Activated CD4-positive, alpha-beta T cell treated with anti-CD3 and anti-CD28 coated beads for 24 hours (primary cell): Measurements from ENCODE around the gene GLIS2.
"Not testable (repeated sequence)": the region's sequence is repeated elsewhere in the genome, so short reads cannot be mapped to it uniquely, and the experiment has no call there.

Experiments
- DNase-seq, 2 donors: peaks; one replicate each; pipeline ENCODE4 v3.0.0-alpha.2; 2020; ENCODE audit warnings: low read depth in 2 of 2

Gene GLIS2

DNA sequence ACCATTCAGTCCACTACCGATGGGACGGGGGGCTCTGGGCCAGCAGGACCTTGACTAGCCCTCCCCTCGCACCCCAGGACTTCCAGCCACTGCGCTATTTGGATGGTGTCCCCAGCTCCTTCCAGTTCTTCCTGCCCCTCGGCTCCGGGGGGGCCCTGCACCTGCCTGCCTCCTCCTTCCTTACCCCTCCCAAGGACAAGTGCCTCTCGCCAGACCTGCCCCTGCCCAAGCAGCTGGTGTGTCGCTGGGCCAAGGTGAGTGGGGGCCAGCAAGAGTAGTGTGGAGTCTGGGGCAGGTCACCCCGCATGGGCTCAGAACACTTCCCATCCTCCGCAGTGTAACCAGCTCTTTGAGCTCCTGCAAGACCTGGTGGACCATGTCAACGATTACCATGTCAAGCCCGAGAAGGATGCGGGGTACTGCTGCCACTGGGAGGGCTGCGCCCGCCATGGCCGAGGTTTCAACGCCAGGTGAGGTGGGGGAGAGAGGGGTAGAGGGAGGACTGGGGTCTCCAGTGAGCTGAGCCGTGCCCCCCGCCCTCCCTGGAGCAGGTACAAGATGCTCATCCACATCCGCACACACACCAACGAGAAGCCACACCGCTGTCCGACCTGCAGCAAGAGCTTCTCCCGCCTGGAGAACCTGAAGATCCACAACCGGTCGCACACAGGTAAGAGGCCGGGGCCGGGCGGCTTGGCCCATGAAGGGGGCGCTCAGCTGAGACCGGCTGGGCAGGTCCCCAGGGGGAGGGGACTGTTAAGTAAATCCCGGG is 19.0 kb downstream of the GLIS2 start:
- no peak for DNase-seq

DNA sequence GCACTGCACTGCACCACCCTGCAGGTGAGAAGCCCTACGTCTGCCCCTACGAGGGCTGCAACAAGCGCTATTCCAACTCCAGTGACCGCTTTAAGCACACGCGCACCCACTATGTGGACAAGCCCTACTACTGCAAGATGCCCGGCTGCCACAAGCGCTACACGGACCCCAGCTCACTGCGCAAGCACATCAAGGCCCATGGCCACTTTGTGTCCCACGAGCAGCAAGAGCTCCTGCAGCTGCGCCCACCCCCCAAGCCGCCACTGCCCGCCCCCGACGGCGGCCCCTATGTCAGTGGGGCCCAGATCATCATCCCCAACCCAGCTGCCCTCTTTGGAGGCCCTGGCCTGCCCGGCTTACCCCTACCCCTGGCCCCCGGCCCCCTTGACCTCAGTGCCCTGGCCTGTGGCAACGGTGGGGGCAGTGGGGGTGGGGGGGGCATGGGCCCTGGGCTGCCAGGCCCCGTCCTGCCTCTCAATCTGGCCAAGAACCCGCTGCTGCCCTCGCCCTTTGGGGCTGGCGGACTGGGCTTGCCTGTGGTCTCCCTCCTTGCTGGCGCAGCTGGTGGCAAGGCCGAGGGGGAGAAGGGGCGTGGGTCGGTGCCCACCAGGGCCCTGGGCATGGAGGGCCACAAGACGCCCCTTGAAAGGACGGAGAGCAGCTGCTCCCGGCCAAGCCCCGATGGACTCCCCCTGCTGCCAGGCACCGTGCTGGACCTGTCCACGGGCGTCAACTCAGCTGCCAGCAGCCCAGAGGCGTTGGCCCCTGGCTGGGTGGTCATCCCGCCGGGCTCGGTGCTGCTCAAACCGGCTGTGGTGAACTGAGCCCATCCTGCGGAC is 21.1 kb downstream of the GLIS2 start:
- no peak for DNase-seq

DNA sequence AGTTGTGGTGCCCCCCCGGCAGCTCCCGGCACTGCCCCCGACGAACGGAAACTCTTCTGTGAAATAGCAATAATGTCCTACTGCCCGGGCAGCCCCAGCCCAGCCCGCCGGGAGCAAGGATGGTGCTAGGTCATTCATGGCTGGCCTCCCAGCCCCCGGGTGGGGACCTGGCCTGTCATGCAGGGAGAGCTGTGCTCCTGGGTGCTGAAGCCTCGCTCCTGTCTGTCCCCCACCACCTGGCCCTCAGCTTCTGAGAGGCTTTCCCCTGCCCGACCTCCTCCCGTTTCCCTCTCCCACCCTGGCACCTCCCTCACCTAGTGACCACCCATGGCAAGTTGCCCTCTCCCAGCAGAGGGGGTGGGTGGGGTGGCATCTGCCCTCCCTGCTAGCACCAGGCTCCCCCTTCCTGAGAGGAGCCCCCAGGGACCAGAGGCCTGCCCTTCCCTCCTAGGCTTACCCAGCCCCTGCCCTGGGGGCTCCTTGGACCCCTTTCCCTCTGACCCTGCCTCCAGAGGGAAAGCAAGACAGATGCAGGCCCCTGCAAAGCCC is 21.7 kb downstream of the GLIS2 start:
- DNase-seq = no peak

DNA sequence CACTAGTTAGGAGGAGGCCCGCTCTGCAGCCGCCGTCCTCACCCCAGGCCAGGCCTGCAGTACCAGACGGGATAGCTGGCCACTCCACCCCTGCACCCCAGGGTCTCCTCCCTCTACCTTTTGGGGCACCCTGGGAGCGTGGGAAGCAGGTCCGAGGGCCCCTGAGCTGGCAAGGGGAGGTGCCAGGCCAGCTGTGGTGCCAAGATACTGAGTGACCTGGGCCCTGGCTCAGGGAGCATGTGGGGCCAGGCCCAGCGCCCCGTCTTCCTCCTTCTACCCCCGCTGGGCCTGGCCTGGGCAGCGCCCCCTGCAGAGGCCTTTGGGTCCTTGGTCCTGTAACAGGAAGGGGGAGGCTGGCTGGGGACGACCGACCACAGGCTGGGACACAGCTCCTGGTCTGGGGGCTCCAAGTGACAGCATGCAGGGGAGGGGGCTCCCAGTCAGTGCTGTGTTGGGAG is 22.3 kb downstream of the GLIS2 start:
- DNase-seq = no peak

DNA sequence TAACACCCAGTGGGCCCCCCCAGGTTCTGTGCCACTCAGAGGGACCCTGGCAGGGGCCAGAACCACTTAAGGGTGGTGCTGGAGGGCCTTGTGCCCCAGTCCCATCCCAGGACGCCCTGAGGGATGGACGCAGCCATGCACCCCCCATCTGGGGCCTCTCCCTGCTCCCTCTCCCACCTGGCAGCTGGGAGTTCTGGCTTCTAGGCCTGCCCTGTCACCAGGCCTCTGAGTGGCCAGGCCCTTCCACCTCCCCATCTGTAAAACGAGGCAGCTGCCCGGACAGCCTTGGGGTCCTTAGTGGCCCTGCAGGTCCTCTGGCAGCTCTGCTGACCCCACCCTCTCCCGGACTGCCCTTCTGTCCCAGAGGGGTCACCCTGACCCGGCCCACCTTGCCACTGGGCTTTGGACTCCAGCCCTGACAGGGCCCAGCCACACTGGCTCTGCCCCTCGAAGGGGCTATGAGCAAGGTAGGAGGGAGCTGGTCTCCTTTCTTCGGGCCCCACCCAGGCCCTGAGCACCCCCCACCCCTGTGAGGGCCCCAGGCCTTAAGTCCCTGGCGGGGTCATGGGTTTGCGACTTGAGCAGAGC is 22.9 kb downstream of the GLIS2 start:
- DNase-seq = no peak

DNA sequence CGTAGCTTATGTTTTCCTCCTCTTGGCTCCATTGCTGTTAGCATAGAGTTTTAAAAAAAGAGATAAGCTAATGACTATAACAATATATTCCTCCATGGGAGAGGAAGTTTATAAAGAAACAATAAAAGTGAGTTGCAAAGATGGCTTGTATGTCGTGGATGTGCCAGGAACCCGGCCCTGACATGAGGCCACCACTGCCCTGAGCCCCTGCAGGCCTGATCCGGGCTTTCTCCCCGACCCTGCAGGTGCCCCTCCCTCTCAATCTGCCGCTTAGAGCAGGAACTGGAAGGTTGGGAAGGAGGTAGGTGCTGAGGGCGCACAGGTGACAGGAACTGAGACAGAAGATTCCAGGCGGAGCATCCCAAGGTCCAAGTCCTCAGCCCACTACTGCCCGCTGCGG is 23.6 kb downstream of the GLIS2 start:
- DNase-seq = no peak

DNA sequence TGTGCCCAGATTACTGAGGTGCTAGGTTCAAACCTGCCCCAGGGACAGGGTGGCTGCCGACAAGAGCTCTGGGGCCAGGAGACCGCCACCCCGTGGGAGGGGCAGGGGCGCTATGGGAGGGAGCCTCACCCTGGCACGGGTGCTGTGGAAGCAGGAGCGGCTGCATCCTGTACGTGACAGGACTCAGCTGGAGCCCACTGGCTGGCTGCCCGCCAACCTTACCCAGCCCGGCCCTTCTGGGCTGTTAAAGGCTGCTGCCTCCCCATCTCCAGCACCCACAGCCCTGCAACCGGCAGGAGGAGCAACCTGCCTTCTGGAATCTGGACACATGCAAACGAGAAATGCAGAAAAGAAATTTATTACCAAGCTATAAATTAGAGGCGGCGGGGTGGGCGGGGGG is 24.0 kb downstream of the GLIS2 start:
- no peak for DNase-seq

DNA sequence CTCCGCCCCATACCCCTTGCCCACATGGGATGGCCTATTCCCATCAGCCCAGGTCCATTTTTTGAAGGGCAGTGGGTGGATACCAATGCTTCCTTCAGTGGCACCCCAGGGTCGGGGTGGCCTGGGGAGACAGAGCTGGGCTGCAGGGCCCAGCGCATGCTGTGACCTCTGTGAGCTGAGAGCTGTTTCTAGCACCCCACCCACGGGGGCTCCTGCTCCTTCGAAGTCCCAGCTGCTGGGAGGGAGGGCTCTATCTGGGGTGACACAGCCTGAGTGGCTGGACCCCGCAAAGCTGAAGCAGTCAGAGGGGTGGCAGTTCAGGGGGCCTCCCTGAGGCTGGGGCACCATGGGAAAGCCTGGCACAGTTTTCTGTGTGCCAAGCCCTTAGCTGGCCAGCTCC is 24.6 kb downstream of the GLIS2 start:
- no peak for DNase-seq

DNA sequence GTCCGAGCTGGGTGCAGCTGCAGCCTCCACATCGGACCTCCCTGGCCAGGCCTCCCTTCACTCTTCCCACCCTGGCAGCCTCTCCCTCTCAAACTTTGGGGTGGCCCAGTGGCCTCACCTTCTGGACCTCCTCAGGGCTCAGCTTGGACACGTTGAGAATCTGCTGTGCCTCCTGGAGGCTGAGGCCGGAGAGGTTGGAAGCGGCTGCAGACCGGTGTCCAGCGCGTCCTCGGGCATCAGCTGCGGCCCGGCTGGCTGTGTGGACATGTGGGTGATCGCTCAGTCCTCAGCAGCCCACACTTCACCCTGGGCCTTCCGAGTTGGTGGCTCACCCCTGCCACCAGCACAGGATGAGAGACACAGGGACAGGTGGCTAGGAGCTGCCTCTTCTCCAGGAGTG is 25.4 kb downstream of the GLIS2 start:
- DNase-seq = no peak

DNA sequence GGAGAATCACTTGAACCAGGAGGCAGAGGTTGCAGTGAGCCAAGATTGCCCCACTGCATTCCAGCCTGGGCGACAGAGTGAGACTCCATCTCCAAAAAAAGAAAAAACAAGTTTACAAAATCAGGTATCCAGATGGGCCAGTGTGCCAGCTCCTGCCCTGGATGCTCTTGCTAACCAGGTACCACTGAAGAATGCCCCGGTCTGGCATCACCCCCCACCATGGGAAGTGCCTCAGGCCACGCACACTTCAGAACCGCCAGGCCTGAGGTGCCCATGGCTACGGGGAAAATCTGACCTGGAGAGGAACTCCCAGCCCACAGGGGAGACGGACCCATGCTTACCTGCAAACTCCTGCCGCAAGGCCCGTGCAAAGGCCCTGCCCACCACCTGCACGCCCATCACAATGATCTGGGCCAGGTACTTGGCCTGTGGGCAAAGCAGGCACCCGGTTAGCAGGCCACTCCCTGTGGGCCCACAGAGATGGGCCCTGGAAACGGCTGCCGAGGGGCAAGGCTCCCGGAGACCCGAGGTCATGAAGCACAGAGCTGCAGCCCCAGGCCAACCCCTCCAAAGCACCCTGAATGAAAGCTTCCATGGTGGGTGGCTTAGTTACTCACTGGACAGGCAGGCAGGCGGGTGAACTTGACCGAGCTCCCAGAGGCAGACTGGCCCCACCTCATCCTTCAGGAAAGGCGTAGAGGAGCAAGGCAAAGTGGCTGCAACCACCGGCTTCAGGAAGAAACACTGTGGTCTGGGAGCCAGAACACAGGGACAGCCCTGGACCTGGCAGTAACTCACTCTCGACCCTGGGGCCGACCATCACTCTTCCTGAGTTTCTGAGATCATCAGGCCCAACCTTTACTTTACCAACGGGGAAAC is 27.2 kb downstream of the GLIS2 start:
- no peak for DNase-seq

DNA sequence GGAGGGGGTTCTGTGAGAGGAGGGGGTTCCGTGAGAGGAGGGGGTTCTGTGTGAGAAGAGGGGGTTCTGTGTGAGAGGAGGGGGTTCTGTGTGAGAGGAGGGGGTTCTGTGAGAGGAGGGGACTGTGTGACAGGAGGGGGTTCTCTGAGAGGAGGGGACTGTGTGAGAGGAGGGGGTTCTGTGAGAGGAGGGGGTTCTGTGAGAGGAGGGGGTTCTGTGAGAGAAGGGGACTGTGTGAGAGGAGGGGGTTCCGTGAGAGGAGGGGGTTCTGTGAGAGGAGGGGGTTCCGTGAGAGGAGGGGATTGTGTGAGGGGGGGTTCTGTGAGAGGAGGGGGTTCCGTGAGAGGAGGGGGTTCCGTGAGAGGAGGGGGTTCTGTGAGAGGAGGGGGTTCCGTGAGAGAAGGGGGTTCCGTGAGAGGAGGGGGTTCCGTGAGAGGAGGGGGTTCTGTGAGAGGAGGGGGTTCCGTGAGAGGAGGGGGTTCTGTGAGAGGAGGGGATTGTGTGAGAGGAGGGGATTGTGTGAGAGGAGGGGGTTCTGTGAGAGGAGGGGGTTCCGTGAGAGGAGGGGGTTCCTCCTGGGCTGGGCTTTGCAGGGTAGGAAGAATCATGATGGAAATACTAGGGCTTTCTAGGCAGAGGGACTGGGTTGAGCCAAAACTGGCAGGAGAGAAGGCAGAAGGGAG is 28.6 kb downstream of the GLIS2 start:
- not testable (repeated sequence) for DNase-seq

DNA sequence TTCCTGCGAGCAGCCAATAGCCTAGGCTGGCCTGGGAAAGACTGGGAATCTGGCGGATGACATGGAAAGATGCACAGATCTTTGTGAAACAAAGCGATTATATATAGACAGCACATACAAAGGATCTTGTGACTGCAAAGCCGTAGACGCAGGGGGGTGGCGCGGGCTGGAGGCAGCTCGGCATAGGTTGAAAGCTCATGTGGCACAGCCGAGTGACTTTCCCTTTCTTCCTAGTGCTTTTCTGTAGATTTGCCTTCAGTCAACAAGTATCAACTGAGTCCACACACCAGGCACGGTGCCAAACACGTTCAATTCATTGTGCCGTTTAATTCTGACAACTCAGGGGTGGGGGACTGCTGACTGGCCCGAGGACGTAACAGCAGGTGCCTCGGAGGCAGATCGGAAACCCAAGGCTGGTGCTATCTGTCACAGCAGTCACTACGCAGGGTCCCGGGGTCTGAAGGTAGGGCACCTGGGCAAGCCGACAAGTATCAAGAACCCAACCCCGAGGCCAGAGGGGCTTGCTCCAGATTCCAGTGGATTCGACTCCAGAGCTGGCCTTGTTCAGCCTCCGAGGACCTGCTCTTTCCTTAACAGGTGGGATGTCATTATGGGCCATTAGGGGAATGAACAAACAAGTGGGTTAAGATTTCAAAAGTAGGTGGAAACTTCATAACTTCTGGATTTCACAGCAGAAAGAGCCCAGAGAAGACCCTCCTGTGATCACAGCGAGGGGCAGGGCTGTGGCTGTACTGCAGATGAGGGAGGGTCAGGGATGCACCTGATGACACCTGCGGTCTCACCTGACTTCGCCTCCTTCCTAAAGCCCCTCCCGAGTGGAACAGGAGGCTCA is 29.3 kb downstream of the GLIS2 start:
- no peak for DNase-seq

DNA sequence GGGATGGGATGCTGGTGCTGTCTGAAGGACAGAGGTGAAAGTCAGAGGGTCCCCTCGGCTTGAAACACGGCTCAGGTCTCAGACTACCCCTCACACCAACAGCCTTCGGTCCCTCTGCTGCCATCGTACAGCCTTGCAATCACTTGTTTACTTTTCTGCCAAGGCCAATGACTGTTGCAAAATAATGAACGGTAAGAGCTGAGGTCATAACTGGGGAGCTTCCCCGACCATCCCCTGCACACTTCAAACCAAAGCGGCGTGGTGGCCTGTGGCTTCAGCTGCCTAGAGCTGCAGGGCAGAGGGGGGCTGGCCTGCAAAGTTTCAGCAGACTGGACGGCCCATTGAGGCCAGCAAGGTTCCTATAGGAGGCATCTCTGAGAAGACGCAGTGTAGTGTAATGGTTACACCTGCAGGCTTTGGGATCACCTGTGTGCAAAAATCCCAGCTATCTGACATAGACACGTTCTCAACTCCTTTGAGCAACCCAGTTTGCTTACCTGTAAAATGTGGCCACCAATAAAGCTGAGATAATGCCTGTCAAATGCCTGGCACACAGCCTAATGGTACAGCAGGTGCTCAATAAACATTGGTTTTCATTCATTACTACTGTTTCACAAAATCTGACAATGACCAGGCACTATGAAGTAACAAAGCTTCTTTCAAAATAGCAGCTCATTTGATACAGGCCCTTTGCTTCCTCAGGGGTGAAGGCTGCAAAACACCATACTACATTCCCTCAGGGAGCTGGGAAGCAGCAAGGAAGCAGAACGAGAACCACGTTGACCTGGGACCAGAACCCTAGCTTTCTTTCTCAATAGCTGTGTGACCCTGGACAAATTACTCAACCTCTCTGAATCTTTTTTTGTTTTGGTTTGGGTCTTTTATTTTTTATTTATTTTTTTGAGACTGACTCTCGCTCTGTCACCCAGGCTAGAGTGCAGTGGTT is 30.2 kb downstream of the GLIS2 start:
- no peak for DNase-seq

DNA sequence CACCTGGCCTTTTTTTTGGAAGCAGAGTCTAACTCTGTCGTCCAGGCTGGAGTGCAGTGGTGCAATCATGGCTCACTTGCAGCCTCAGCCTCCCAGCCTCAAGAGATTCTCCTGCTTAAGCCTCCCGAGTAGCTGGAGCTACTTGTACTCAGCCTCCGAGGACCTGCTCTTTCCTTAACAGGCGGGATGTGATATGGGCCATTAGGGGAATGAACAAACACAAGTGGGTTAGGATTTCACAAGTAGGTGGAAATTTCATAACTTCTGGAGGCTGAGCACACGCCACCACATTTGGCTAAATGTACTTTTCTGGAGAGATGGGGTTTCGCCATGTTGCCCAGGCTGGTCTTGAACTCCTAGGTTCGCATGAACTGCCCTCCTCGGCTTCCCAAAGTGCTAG is 31.1 kb downstream of the GLIS2 start:
- no peak for DNase-seq

DNA sequence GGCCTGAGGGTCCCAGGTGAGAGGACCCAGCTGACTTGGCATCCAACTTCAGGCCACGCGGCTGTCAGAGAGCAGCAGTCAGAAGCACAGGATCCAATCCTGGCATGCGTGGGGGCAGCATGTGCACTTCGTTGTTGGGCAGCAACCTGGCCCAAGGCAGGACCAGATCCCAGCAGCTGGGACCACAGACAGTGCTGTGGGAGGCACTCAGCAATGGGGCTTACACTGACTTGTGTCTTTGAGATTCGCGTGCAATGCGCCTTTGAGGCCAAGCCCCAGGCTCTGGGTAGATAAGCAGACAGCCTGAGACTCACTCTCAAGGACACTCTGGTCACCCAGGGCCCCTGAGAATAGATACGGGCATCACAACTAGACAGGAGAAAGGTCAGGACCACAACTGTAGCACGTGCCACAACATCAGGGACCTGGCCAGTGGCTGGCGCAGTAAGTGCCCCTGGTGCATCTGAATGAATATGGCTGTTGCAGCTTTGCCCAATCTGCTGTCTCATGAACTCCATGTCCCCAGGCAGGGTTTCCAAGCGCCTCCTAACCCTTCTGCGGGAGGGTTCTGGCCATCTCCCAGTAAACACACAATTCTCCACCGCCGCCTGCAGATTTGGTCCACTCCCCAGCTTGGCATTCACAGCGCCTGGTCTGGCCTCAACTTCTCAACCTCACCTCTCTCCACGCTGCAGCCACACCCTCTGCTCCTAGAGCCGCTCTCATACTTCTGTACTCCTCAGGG is 32.1 kb downstream of the GLIS2 start:
- DNase-seq = no peak

DNA sequence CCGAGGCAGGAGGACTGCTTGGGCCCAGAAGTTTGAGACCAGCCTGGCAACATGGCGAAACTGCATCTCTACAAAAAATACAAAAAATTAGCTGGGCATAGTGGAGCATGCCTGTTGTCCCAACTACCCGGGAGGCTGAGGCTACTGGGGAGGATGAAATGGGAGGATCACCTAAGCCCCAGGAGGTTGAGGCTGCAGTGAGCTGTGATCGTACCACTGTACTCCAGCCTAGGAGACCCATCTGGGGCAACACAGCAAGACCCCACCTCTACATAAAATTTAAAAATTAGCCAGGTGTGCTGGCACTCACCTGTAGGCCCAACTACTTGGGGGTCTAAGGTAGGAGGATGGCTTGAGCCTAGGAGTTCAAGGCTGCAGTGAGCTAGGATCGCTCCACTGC is 33.5 kb downstream of the GLIS2 start:
- DNase-seq = no peak

DNA sequence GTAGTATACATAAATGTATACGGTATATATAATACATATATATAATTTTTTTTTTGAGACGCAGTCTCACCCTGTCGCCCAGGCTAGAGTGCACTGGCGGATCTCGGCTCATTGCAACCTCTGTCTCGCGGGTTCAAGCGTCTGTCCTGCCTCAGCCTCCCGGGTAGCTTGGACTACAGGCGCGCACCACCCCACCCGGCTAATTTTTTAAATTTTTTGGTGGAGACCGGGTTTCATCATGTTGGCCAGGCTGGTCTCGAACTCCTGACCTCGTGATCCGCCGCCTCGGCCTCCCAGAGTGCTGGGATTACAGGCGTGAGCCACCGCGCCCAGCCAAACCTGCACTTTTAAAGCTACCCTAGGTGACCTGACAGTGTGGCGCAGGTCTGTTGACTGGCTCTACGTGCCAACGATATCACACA is 34.5 kb downstream of the GLIS2 start:
- DNase-seq = no peak
